ENCODE measurements around the gene HINT2.

GRCh38 chr9:35810122-35810521 lies 4.7 kb downstream of the HINT2 start:
- TF ChIP-seq, protein P1, sequence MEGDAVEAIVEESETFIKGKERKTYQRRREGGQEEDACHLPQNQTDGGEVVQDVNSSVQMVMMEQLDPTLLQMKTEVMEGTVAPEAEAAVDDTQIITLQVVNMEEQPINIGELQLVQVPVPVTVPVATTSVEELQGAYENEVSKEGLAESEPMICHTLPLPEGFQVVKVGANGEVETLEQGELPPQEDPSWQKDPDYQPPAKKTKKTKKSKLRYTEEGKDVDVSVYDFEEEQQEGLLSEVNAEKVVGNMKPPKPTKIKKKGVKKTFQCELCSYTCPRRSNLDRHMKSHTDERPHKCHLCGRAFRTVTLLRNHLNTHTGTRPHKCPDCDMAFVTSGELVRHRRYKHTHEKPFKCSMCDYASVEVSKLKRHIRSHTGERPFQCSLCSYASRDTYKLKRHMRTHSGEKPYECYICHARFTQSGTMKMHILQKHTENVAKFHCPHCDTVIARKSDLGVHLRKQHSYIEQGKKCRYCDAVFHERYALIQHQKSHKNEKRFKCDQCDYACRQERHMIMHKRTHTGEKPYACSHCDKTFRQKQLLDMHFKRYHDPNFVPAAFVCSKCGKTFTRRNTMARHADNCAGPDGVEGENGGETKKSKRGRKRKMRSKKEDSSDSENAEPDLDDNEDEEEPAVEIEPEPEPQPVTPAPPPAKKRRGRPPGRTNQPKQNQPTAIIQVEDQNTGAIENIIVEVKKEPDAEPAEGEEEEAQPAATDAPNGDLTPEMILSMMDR (IDR thresholded peaks at IDR 0.05): no peak
- TF ChIP-seq POLR2AphosphoS5 (IDR thresholded peaks at IDR 0.05): no peak
- TF ChIP-seq POLR2A (IDR thresholded peaks at IDR 0.05): no peak

Measured in prostate gland (tissue), 2 donors.